Right atrium auricular region (tissue), 2 donors: Measurements from ENCODE around the gene COL8A2. TPM values are rescaled to one million over a fixed set of nuclear protein-coding genes. Genes with fewer than 3 reads are reported as not detected.

Experiments used
- DNase-seq: peaks from one replicate; pipeline ENCODE4 v3.0.0-alpha.2; 2019; ENCODE audit warnings: low spot score
- H3K27ac ChIP-seq, 2 donors: fragments of 200-600 bp; sonication (generic); 1 replicate in 1 of 2; 2 replicates in 1 of 2; pipeline ENCODE4 v1.5.1; 2016 to 2019
- H3K27me3 ChIP-seq, 2 donors: fragments of 200-600 bp; sonication (generic); one replicate each; pipeline versions ENCODE4 v1.5.1 to v1.6.0; 2017 to 2019
- H3K36me3 ChIP-seq: fragments of 200-600 bp; sonication (generic); one replicate; pipeline ENCODE4 v1.5.1; 2016
- H3K4me1 ChIP-seq, 2 donors: fragments of 200-600 bp; sonication (generic); one replicate each; pipeline versions ENCODE4 v1.5.1 to v1.6.0; 2017 to 2019
- H3K4me3 ChIP-seq, 2 donors: fragments of 200-600 bp; sonication (generic); 1 replicate in 1 of 2; 2 replicates in 1 of 2; pipeline ENCODE4 v1.5.1; 2017 to 2019; ENCODE audit warnings: mild to moderate bottlenecking in 1 of 2, moderate library complexity in 1 of 2
- H3K9me3 ChIP-seq, 2 donors: fragments of 200-600 bp; sonication (generic); one replicate each; pipeline ENCODE4 v1.5.1; 2019
- total RNA-seq, 2 donors: library from RNA; depleted of rRNA; stranded (reverse); fragments of >200 nt; gene quantifications; one replicate each; pipeline ENCODE4 v1.1.0, GENCODE V29; 2016
- TF ChIP-seq, protein P1 (sequence below), 2 donors: fragments of 200-600 bp; sonication (generic); IDR thresholded peaks; one replicate each; pipeline ENCODE4 v1.5.1; 2019; ENCODE audit warnings: antibody characterized with exemption in 2 of 2

COL8A2 gene
- total RNA-seq, 2 donors from 2014 or later: 3.5 to 4.5 TPM

DNA sequence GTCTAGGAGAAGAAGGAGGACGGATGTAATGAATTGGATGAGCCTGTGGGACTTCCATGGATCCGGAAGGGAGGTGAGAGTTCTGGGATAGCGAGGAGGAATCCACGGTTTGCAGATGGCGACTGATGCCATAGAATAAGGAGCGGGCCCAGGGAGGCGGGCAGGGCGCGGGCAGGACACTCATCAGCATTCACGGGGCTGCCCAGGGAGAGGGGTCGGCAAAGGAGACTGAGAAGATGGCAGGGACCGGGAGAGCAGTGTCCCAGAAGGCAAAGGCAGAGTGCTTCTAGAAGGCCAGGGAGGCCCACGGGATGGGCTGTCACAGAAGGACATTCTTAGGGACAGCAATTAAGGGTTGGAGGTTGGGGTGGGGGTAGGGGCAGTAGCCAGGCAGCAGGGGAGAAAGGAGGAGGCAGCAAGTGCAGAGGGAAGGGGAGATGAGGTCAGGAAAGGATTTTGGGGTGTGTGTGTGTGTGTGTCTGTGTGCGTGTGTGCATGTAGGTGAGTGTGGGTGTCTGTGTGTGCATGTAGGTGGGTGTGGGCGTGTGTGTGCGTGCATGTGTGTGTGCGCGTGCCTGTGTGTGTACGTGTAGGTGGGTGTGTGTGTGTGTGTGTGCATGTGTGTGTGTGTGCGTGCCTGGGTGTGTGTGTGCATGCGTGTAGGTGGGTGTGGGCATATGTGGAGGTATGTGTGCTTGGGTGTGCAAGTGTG lies 1.1 kb upstream of the COL8A2 start:
- Histone ChIP-seq H3K36me3 (no peaks in the 10 kb centered on the region), H3K27me3 (no peaks in the 10 kb centered on the region), H3K27ac (no peak overlapping the region), H3K4me3 (no peak overlapping the region), H3K4me1 (peaks cover 0 to 18% of the 10 kb centered on the region in 2 donors), H3K9me3 (no peaks in the 10 kb centered on the region)
- TF ChIP-seq, protein P1, sequence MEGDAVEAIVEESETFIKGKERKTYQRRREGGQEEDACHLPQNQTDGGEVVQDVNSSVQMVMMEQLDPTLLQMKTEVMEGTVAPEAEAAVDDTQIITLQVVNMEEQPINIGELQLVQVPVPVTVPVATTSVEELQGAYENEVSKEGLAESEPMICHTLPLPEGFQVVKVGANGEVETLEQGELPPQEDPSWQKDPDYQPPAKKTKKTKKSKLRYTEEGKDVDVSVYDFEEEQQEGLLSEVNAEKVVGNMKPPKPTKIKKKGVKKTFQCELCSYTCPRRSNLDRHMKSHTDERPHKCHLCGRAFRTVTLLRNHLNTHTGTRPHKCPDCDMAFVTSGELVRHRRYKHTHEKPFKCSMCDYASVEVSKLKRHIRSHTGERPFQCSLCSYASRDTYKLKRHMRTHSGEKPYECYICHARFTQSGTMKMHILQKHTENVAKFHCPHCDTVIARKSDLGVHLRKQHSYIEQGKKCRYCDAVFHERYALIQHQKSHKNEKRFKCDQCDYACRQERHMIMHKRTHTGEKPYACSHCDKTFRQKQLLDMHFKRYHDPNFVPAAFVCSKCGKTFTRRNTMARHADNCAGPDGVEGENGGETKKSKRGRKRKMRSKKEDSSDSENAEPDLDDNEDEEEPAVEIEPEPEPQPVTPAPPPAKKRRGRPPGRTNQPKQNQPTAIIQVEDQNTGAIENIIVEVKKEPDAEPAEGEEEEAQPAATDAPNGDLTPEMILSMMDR (IDR thresholded peaks at IDR 0.05): no peak
- no peak for DNase-seq

DNA sequence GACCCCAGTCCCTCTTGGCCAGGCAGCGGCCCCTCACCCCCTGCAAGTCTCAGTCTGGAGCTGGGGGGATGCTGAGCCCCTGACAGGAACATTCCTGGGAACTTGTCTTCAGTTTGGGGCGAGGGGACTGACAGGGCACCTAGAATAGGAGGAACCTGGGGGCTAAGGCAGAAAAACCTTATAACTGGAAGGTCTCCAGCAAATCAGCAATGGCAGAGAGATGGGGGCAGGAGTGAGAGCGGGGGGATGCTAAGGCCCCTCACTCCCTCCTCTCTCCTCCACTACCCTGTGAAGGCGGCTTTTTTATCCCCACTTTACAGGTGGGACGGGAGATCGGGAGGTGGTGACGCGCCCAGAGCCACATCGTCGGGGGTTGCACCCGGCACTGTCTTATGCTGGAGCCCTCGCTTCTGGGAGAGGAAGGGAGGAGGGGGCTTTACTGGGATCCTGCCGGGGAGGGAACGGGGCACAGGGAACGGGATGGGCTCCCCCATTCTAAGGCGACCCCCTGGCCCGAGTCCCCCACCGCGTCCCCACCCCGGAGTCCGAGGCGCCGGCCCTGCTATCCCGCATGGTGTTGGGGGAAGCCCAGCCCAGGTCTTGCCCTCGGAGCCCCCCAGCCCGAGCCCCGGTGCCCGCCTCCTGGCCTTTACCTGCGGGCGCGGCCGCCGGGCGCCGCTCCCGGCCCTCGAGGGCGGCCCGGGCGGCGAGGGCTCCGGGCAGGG lies 456 bp downstream of the COL8A2 start:
- no peak overlapping the region for H3K27ac ChIP-seq

DNA sequence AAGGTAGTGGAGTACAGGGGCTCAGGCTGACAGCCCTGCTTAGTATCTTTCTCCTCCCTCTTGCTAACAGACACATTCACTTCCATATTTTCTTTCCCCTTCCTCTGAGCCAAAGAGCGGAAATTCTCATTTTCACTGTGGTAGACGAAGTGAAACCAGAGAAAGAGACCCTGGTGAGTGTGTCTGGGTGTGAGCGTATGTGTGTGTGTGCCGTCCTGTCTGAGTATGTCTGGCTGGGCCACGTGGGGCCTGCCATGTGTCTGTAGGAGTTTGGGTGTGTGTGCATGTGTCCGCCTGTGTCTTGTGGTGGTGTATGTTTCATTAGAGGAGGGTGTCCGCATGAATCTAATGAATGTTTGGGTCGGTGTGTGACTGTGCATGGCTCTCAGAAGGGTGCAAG lies 1.7 kb downstream of the COL8A2 start:
- peaks cover 0 to 27% of the 10 kb centered on the region in 2 donors for H3K4me1 ChIP-seq
- TF ChIP-seq, protein P1 (IDR thresholded peaks at IDR 0.05): no peak
- H3K27me3 ChIP-seq: no peaks in the 10 kb centered on the region
- no peaks in the 10 kb centered on the region for H3K36me3 ChIP-seq
- H3K4me3 ChIP-seq: no peak overlapping the region
- no peak for DNase-seq
- no peak overlapping the region for H3K27ac ChIP-seq
- no peaks in the 10 kb centered on the region for H3K9me3 ChIP-seq

More for the DNA sequence above, 456 bp downstream of the COL8A2 start:
- TF ChIP-seq, protein P1 (IDR thresholded peaks at IDR 0.05): no peak
- DNase-seq: no peak
- Histone ChIP-seq H3K36me3 (no peaks in the 10 kb centered on the region), H3K4me1 (peaks cover 0 to 23% of the 10 kb centered on the region in 2 donors), H3K4me3 (peak overlapping the region; percentile 21 to 46), H3K27me3 (no peaks in the 10 kb centered on the region), H3K9me3 (no peaks in the 10 kb centered on the region)

- Histone ChIP-seq H3K4me1 (peaks cover 0 to 22% of the 10 kb centered on the region in 2 donors), H3K4me3 (no peak overlapping the region), H3K9me3 (no peaks in the 10 kb centered on the region), H3K27ac (no peak overlapping the region), H3K36me3 (no peaks in the 10 kb centered on the region), H3K27me3 (no peaks in the 10 kb centered on the region)
- no peak for DNase-seq
- TF ChIP-seq, protein P1 (IDR thresholded peaks at IDR 0.05): no peak
Observed at GRCh38 chr1:36122062-36123030, 2.7 kb downstream of the COL8A2 start.

- Histone ChIP-seq H3K4me1 (peaks cover 0 to 32% of the 10 kb centered on the region in 2 donors), H3K27ac (no peak overlapping the region)
- TF ChIP-seq, protein P1 (IDR thresholded peaks at IDR 0.05): no peak
Observed at GRCh38 chr1:36119456-36119855, 5.6 kb downstream of the COL8A2 start.

More at GRCh38 chr1:36119456-36119855, 5.6 kb downstream of the COL8A2 start:
- no peak overlapping the region for H3K4me3 ChIP-seq
- no peaks in the 10 kb centered on the region for H3K27me3 ChIP-seq
- no peak for DNase-seq
- no peaks in the 10 kb centered on the region for H3K9me3 ChIP-seq
- H3K36me3 ChIP-seq: no peaks in the 10 kb centered on the region
